H1 (cell line): ENCODE measurements around the gene KLF4. TPM values are rescaled to one million over a fixed set of nuclear protein-coding genes. Genes with fewer than 3 reads are reported as not detected.

Source experiments
- CTCF ChIA-PET: fragments of 300-600 bp; sonication (Branson Sonifier 250); formaldehyde crosslinking; loops from one replicate; lab custom pipeline; 2021; ENCODE audit not compliant: partially characterized antibody; lab: Charles Lee
- POLR2A ChIA-PET: fragments of 300-600 bp; sonication (Branson Sonifier 250); formaldehyde crosslinking; loops from one replicate; lab custom pipeline; 2021; ENCODE audit warnings: inconsistent platforms; ENCODE audit not compliant: partially characterized antibody; lab: Charles Lee
- DNase-seq, 2 experiments: peaks; one replicate each; pipeline versions ENCODE4 v3.0.0 to v3.0.0-alpha.2; 2010 to 2022; ENCODE audit warnings: low spot score in 2 of 2, low read depth in 1 of 2, mixed read lengths in 1 of 2
- FAIRE-seq: peaks from 2 replicates; lab custom pipeline; 2011; peaks lifted over from hg19 to GRCh38; lab: Jason Lieb, UNC
- H2AFZ ChIP-seq: 2 replicates; pipeline ENCODE4 v1.8.1; 2012; ENCODE audit warnings: low read length, inconsistent platforms
- H2AK5ac ChIP-seq: 2 replicates; pipeline ENCODE4 v1.6.1; 2013; ENCODE audit warnings: low read depth, low read length
- H2BK120ac ChIP-seq: replicated peaks from 2 replicates; pipeline ENCODE3; 2013; ENCODE audit warnings: low read depth, low read length, inconsistent platforms
- H2BK12ac ChIP-seq: 2 replicates; pipeline ENCODE4 v1.6.1; 2013; ENCODE audit warnings: low read depth, low read length
- H2BK15ac ChIP-seq: 2 replicates; pipeline ENCODE4 v1.6.1; 2013; ENCODE audit warnings: low read length
- H2BK20ac ChIP-seq: 2 replicates; pipeline ENCODE4 v1.6.1; 2013; ENCODE audit warnings: low read length
- H2BK5ac ChIP-seq: 2 replicates; pipeline ENCODE4 v1.6.1; 2013; ENCODE audit warnings: low read depth, low read length
- H3K14ac ChIP-seq: 2 replicates; pipeline ENCODE4 v1.6.1; 2013; ENCODE audit warnings: inconsistent platforms; ENCODE audit not compliant: insufficient read length
- H3K18ac ChIP-seq: 2 replicates; pipeline ENCODE4 v1.6.1; 2013; ENCODE audit warnings: low read length; ENCODE audit errors: extremely low read depth
- H3K23ac ChIP-seq: 2 replicates; pipeline ENCODE4 v1.6.1; 2013; ENCODE audit warnings: inconsistent platforms; ENCODE audit not compliant: insufficient read length
- H3K23me2 ChIP-seq: 2 replicates; pipeline ENCODE4 v1.6.1; 2013; ENCODE audit warnings: low read depth, low read length
- H3K27ac ChIP-seq: 2 replicates; pipeline ENCODE4 v1.6.1; 2011; ENCODE audit warnings: low read depth, low read length, inconsistent platforms
- H3K27me3 ChIP-seq, 4 experiments: replicated peaks in 1 of 4; 1 replicate in 1 of 4; 2 replicates in 3 of 4; pipeline versions ENCODE4 v1.6.1 to v1.8.1; 2011 to 2013; ENCODE audit warnings: low read length in 3 of 4, mild to moderate bottlenecking in 3 of 4, inconsistent platforms in 2 of 4, mixed read lengths in 2 of 4, moderate library complexity in 1 of 4; ENCODE audit not compliant: control insufficient read depth in 3 of 4, insufficient read depth in 3 of 4; ENCODE audit errors: extremely low read depth in 1 of 4
- H3K36me3 ChIP-seq, 4 experiments: 2 replicates each; pipeline versions ENCODE4 v1.6.1 to v1.8.1; 2011 to 2013; ENCODE audit warnings: mild to moderate bottlenecking in 4 of 4, low read length in 3 of 4, moderate library complexity in 2 of 4, control low read depth in 1 of 4, inconsistent platforms in 1 of 4; ENCODE audit not compliant: insufficient read depth in 4 of 4, control insufficient read depth in 2 of 4
- H3K4ac ChIP-seq: replicated peaks from 2 replicates; pipeline ENCODE3; 2013; ENCODE audit warnings: low read length, low read depth, mixed read lengths, inconsistent platforms; ENCODE audit not compliant: insufficient read length
- H3K4me1 ChIP-seq, 4 experiments: replicated peaks in 1 of 4; 1 replicate in 1 of 4; 2 replicates in 3 of 4; pipeline versions ENCODE4 v1.6.1 to v1.8.1; 2011 to 2013; ENCODE audit warnings: low read length in 3 of 4, inconsistent platforms in 2 of 4, mixed read lengths in 1 of 4; ENCODE audit not compliant: insufficient read depth in 4 of 4, control insufficient read depth in 3 of 4
- H3K4me2 ChIP-seq, 2 experiments: 2 replicates each; pipeline versions ENCODE4 v1.6.1 to v1.8.1; 2011 to 2013; ENCODE audit warnings: low read depth in 2 of 2, low read length in 2 of 2, control low read depth in 1 of 2, inconsistent platforms in 1 of 2, mild to moderate bottlenecking in 1 of 2; ENCODE audit not compliant: insufficient read depth in 1 of 2
- H3K4me3 ChIP-seq, 4 experiments: fragments of 200-600, 300-600 bp in 1 of 4; sonication (generic), shearing (Covaris generic), sonication (Bioruptor Twin) in 1 of 4; 2 replicates each; pipeline versions ENCODE4 v1.5.1 to v1.8.1; 2011 to 2016; ENCODE audit warnings: low read length in 4 of 4, low read depth in 3 of 4, control low read depth in 2 of 4, inconsistent platforms in 2 of 4, mild to moderate bottlenecking in 2 of 4, mixed read lengths in 1 of 4, moderate library complexity in 1 of 4; ENCODE audit not compliant: insufficient read depth in 2 of 4; ENCODE audit errors: extremely low read depth in 1 of 4
- H3K56ac ChIP-seq: replicated peaks from 2 replicates; pipeline ENCODE3; 2013; ENCODE audit warnings: low read depth, mild to moderate bottlenecking, mixed read lengths, low read length, inconsistent platforms; ENCODE audit not compliant: insufficient read length
- H3K79me1 ChIP-seq: 2 replicates; pipeline ENCODE4 v1.6.1; 2013; ENCODE audit warnings: low read depth, low read length, control low read depth
- H3K79me2 ChIP-seq, 2 experiments: 2 replicates each; pipeline versions ENCODE4 v1.6.1 to v1.8.1; 2012 to 2013; ENCODE audit warnings: low read length in 2 of 2, mild to moderate bottlenecking in 2 of 2, inconsistent platforms in 1 of 2; ENCODE audit not compliant: insufficient read depth in 2 of 2, control insufficient read depth in 1 of 2
- H3K9ac ChIP-seq, 4 experiments: replicated peaks in 1 of 4; 1 replicate in 1 of 4; 2 replicates in 3 of 4; pipeline versions ENCODE4 v1.6.1 to v1.8.1; 2011 to 2013; ENCODE audit warnings: low read depth in 3 of 4, low read length in 3 of 4, control low read depth in 2 of 4, mild to moderate bottlenecking in 2 of 4, moderate library complexity in 2 of 4, inconsistent platforms in 1 of 4; ENCODE audit errors: extremely low read depth in 1 of 4
- H3K9me3 ChIP-seq, 2 experiments: 2 replicates each; pipeline versions ENCODE4 v1.6.1 to v1.8.1; 2012 to 2013; ENCODE audit warnings: mild to moderate bottlenecking in 2 of 2, moderate library complexity in 2 of 2, control low read depth in 1 of 2, inconsistent platforms in 1 of 2, low read depth in 1 of 2, low read length in 1 of 2, mixed read lengths in 1 of 2; ENCODE audit not compliant: insufficient read depth in 2 of 2
- H4K20me1 ChIP-seq, 2 experiments: replicated peaks in 1 of 2; 2 replicates each; pipeline versions ENCODE3 to v1.8.1; 2011 to 2013; ENCODE audit warnings: inconsistent platforms in 2 of 2, low read length in 2 of 2, mild to moderate bottlenecking in 1 of 2; ENCODE audit not compliant: insufficient read depth in 2 of 2, control insufficient read depth in 1 of 2
- H4K5ac ChIP-seq: 2 replicates; pipeline ENCODE4 v1.6.1; 2013; ENCODE audit warnings: low read length, low read depth, mixed read lengths, inconsistent platforms; ENCODE audit not compliant: insufficient read length
- H4K8ac ChIP-seq: 2 replicates; pipeline ENCODE4 v1.8.0; 2013; ENCODE audit warnings: mild to moderate bottlenecking, moderate library complexity, low read length, inconsistent platforms; ENCODE audit not compliant: insufficient read depth; ENCODE audit errors: extremely low read depth
- H4K91ac ChIP-seq: replicated peaks from 2 replicates; pipeline ENCODE3; 2013; ENCODE audit warnings: low read length, mixed read lengths, inconsistent platforms; ENCODE audit not compliant: insufficient read length
- BRCA1 ChIP-seq: IDR thresholded peaks from 2 replicates; pipeline ENCODE4 v1.6.1; 2012; ENCODE audit warnings: low read depth, low read length, improper control_type of control experiment
- CEBPB ChIP-seq: IDR thresholded peaks from 2 replicates; pipeline ENCODE4 v1.6.1; 2012; ENCODE audit warnings: low read depth, low read length
- CTCF ChIP-seq, 3 experiments: IDR thresholded peaks; 1 replicate in 2 of 3; 2 replicates in 1 of 3; pipeline versions ENCODE4 v1.5.1 to v1.6.1; 2011; ENCODE audit warnings: low read length in 3 of 3, mild to moderate bottlenecking in 3 of 3, inconsistent platforms in 2 of 3, low read depth in 1 of 3, moderate library complexity in 1 of 3; ENCODE audit not compliant: insufficient read depth in 1 of 3; ENCODE audit errors: control extremely low read depth in 1 of 3
- RFX5 ChIP-seq: IDR thresholded peaks from 2 replicates; pipeline ENCODE4 v1.6.1; 2011; ENCODE audit warnings: low read depth, low read length, improper control_type of control experiment, borderline replicate concordance
- SAP30 ChIP-seq: fragments of 300-600 bp; sonication (generic); IDR thresholded peaks from 2 replicates; pipeline ENCODE4 v1.7.1; 2012; ENCODE audit warnings: low read length, moderate library complexity, mild to moderate bottlenecking, inconsistent platforms; ENCODE audit not compliant: insufficient read depth, insufficient replicate concordance
- SP1 ChIP-seq: IDR thresholded peaks from 2 replicates; pipeline ENCODE4 v1.6.1; 2011; ENCODE audit warnings: low read depth, low read length
- YY1 ChIP-seq: IDR thresholded peaks from 2 replicates; pipeline ENCODE4 v1.6.1; 2011; ENCODE audit warnings: low read depth, mild to moderate bottlenecking, low read length
- ZNF274 ChIP-seq: IDR thresholded peaks from 2 replicates; pipeline ENCODE4 v1.7.0; 2012; ENCODE audit warnings: low read length, borderline replicate concordance; ENCODE audit errors: extremely low read depth
- WGBS, 2 experiments: shearing (Covaris generic) in 1 of 2; methylation state at CpG; one replicate each; pipeline versions ENCODE4 v1.1.6 to v1.1.7; 2013 to 2015; ENCODE audit warnings: low lambda C conversion rate in 2 of 2, mixed read lengths in 2 of 2, inconsistent platforms in 1 of 2, low coverage in 1 of 2, missing lambda C conversion rate in 1 of 2; ENCODE audit not compliant: insufficient replicate concordance in 2 of 2, insufficient coverage in 1 of 2, insufficient read length in 1 of 2; ENCODE audit errors: extremely low coverage in 1 of 2, missing lambda C conversion rate in 1 of 2; 5-methylcytosine and 5-hydroxymethylcytosine counted together
- polyA plus RNA-seq, 7 experiments: library from polyadenylated mRNA; depleted of rRNA in 3 of 7; stranded (reverse) in 5 of 7; unstranded in 2 of 7; fragments of >200 nt in 5 of 7; fragments of 200-250 nt in 2 of 7; gene quantifications; 1 replicate in 5 of 7; 2 replicates in 1 of 7; 4 replicates in 1 of 7; pipeline versions ENCODE4 v1.2.1 to v1.2.3, GENCODE V29; 2011 to 2013; ENCODE audit warnings: missing spikeins in 2 of 7, mixed read lengths in 2 of 7
- total RNA-seq: library from RNA; stranded (reverse); fragmentation: NEBNext Ultra II Directional; extraction: Animal tissue kit (Norgen Biotek cat#: 25700); gene quantifications from 2 replicates; pipeline ENCODE4 v1.2.1, GENCODE V29; 2021

The KLF4 gene
- total and polyA plus RNA-seq, 2 of the 8 experiments (the other 6 are each of a cell fraction or from before 2014, with no cell fraction given): 0.77 to 2.8 TPM

GRCh38 chr9:107465467-107466451 is 23.8 kb downstream of the KLF4 start:
- H3K27me3 ChIP-seq: peaks cover 0 to 19% (median 17%) of the 10 kb centered on the region in 4 experiments; a peak in 6 of 7 replicates
- H2AFZ ChIP-seq: peak overlapping the region; percentile 93
- H3K36me3 ChIP-seq: no peaks in the 10 kb centered on the region
- H3K4ac ChIP-seq: no peak overlapping the region
- H3K4me1 ChIP-seq: peaks cover 0 to 5% (median 5%) of the 10 kb centered on the region in 4 experiments; a peak in 4 of 7 replicates
- no peak overlapping the region for H4K5ac ChIP-seq
- ChIA-PET POLR2A (interaction anchor here (0.8 to 1.2 kb wide), 2 partner anchors 40 to 182 kb away, joined by 3 to 4 read pairs; no protein-coding TSS in a partner anchor), CTCF (interaction anchor here (0.5 to 2.7 kb wide), 49 partner anchors 8 to 1347 kb away, joined by 3 to 33 read pairs (median 4); no protein-coding TSS in a partner anchor)
- H3K4me3 ChIP-seq: peak overlapping the region; percentile 47 to 75 (median 58)
- no peaks in the 10 kb centered on the region for H3K79me2 ChIP-seq
- H2BK15ac ChIP-seq: no peak overlapping the region
- FAIRE-seq (no peak), DNase-seq (peak in 1 of 2 experiments; percentile 80)
- peak overlapping the region; percentile 6 for H3K56ac ChIP-seq
- H3K14ac ChIP-seq: no peak overlapping the region
- peak overlapping the region in 2 of 4 experiments; percentile 1 to 29; a peak in 4 of 7 replicates for H3K9ac ChIP-seq
- no peak overlapping the region for H2BK20ac ChIP-seq
- H4K8ac ChIP-seq: peak overlapping the region; percentile 68
- peak overlapping the region; percentile 32 for H3K18ac ChIP-seq
- no peak overlapping the region for H2BK12ac ChIP-seq
- peak overlapping the region; percentile 50 for H2BK120ac ChIP-seq
- no peaks in the 10 kb centered on the region for H3K79me1 ChIP-seq
- WGBS, 2 experiments: 6% methylated on average over 56 of the region's 75 CpGs; no CpG with 5 or more reads in 1 of the 2 experiments
- no peaks in the 10 kb centered on the region for H4K20me1 ChIP-seq
- H2BK5ac ChIP-seq: no peak overlapping the region
- no peak overlapping the region for H3K27ac ChIP-seq
- peaks cover 7% of the 10 kb centered on the region; the same call in 1 of the 2 replicates for H3K23me2 ChIP-seq
- no peak overlapping the region for H2AK5ac ChIP-seq
- H3K23ac ChIP-seq: no peak overlapping the region
- no peaks in the 10 kb centered on the region for H3K9me3 ChIP-seq
- H3K4me2 ChIP-seq: peak overlapping the region; percentile 88 to 89
- H4K91ac ChIP-seq: peak overlapping the region; percentile 65
- TF ChIP-seq BRCA1: no peak
- no peak for TF ChIP-seq ZNF274
- TF ChIP-seq CEBPB: 0 out of 2 replicates have a peak, but pooled peaks have one; percentile 28
- no peak for TF ChIP-seq SAP30
- TF ChIP-seq RFX5: no peak
- peak; percentile 73 to 79 (median 76) for TF ChIP-seq CTCF (IDR thresholded peaks at IDR 0.05; ENCODE audit: control extremely low read depth in 1 of 3, insufficient read depth in 1 of 3, low read depth in 1 of 3, low read length in 3 of 3)
- no peak for TF ChIP-seq YY1
- no peak for TF ChIP-seq SP1
